ENCODE results near the gene PLCD1. TPM values are rescaled to one million over a fixed set of nuclear protein-coding genes. Genes with fewer than 3 reads are reported as not detected.

Gene PLCD1
- polyA plus RNA-seq, 1 of the 3 experiments (the other 2 are of a cell fraction): 20.2 TPM

- H3K36me3 ChIP-seq (replicated peaks in 1 of 2; ENCODE audit: control insufficient read depth in 1 of 2, insufficient read depth in 2 of 2, low read length in 1 of 2): peaks cover 15 to 44% of the 10 kb centered on the region in 2 experiments
- no peaks in the 10 kb centered on the region for H4K20me1 ChIP-seq (ENCODE audit: insufficient read depth)
- H3K4me2 ChIP-seq: no peak overlapping the region
- ChIA-PET POLR2A (no interaction called here), CTCF (interaction anchor here (1.4 to 6.3 kb wide), 4 partner anchors 11 to 129 kb away, joined by 3 to 33 read pairs (median 18); no protein-coding TSS in a partner anchor)
- H3K9ac ChIP-seq: no peak overlapping the region
- no peaks in the 10 kb centered on the region for H3F3A ChIP-seq (replicated peaks; ENCODE audit: insufficient read depth)
- no peak overlapping the region for H3K27ac ChIP-seq (ENCODE audit: low read depth in 2 of 2, low read length in 1 of 2)
- no peak for DNase-seq
- no peak overlapping the region for H2AFZ ChIP-seq (ENCODE audit: low read depth)
- no peaks in the 10 kb centered on the region for H3K79me2 ChIP-seq (ENCODE audit: insufficient read depth)
- no peak for TF ChIP-seq RCOR1 (IDR thresholded peaks at IDR 0.05; ENCODE audit: low read length)
- TF ChIP-seq USF2 (IDR thresholded peaks at IDR 0.05; ENCODE audit: borderline replicate concordance, low read depth, low read length): no peak
- TF ChIP-seq RXRA (IDR thresholded peaks at IDR 0.05; ENCODE audit: borderline replicate concordance, low read depth): no peak
- TF ChIP-seq CTCF (IDR thresholded peaks at IDR 0.05): no peak
- TF ChIP-seq JUND (IDR thresholded peaks at IDR 0.05): no peak
- TF ChIP-seq TAF1 (IDR thresholded peaks at IDR 0.05; ENCODE audit: borderline replicate concordance, low read depth, low read length): no peak
- TF ChIP-seq FOXM1 (IDR thresholded peaks at IDR 0.05; ENCODE audit: low read depth): no peak
- no peak for TF ChIP-seq USF1 (IDR thresholded peaks at IDR 0.05; ENCODE audit: borderline replicate concordance, low read depth)
- no peak for TF ChIP-seq ZBTB33 (IDR thresholded peaks at IDR 0.05; ENCODE audit: borderline replicate concordance, low read depth)
- no peak for TF ChIP-seq RFX5 (IDR thresholded peaks at IDR 0.05; ENCODE audit: low read length)
- no peak for TF ChIP-seq ELF1 (IDR thresholded peaks at IDR 0.05)
- no peak for TF ChIP-seq NFIC (IDR thresholded peaks at IDR 0.05; ENCODE audit: borderline replicate concordance)
- no peaks in the 10 kb centered on the region for H3K9me2 ChIP-seq
- no peaks in the 10 kb centered on the region; a peak in 1 of 4 replicates for H3K4me1 ChIP-seq (ENCODE audit: control insufficient read depth in 1 of 2, insufficient read depth in 2 of 2, low read depth in 1 of 2, low read length in 1 of 2)
- WGBS (ENCODE audit: low lambda C conversion rate): 98% methylated on average over 6 of the region's 7 CpGs
- H3K27me3 ChIP-seq (ENCODE audit: insufficient read depth): no peaks in the 10 kb centered on the region
- H3K4me3 ChIP-seq (ENCODE audit: low read depth in 2 of 2, low read length in 1 of 2): no peak overlapping the region
- no peaks in the 10 kb centered on the region for H3K9me3 ChIP-seq
Observed at GRCh38 chr3:37984596-37984995, 44.8 kb downstream of the PLCD1 start.

GRCh38 chr3:37984051-37984450 lies 45.4 kb downstream of the PLCD1 start:
- CTCF ChIA-PET: interaction anchor here (2.1 to 6.8 kb wide), 4 partner anchors 10 to 129 kb away, joined by 8 to 33 read pairs (median 31); no protein-coding TSS in a partner anchor
- no peaks in the 10 kb centered on the region for H3K9me2 ChIP-seq
- H2AFZ ChIP-seq (ENCODE audit: low read depth): no peak overlapping the region
- H3K4me3 ChIP-seq (ENCODE audit: low read depth in 2 of 2, low read length in 1 of 2): no peak overlapping the region
- H4K20me1 ChIP-seq (ENCODE audit: insufficient read depth): no peaks in the 10 kb centered on the region
- no peak overlapping the region for H3K9ac ChIP-seq
- no peak overlapping the region for H3K4me2 ChIP-seq
- no peaks in the 10 kb centered on the region; a peak in 1 of 4 replicates for H3K4me1 ChIP-seq (ENCODE audit: control insufficient read depth in 1 of 2, insufficient read depth in 2 of 2, low read depth in 1 of 2, low read length in 1 of 2)
- H3K36me3 ChIP-seq (replicated peaks in 1 of 2; ENCODE audit: control insufficient read depth in 1 of 2, insufficient read depth in 2 of 2, low read length in 1 of 2): peaks cover 16 to 44% of the 10 kb centered on the region in 2 experiments
- H3K27ac ChIP-seq (ENCODE audit: low read depth in 2 of 2, low read length in 1 of 2): no peak overlapping the region
- no peaks in the 10 kb centered on the region for H3K9me3 ChIP-seq
- H3F3A ChIP-seq (replicated peaks; ENCODE audit: insufficient read depth): no peaks in the 10 kb centered on the region
- no peaks in the 10 kb centered on the region for H3K27me3 ChIP-seq (ENCODE audit: insufficient read depth)
- no peak for DNase-seq
- 88% methylated on average over 7 of the region's 7 CpGs for WGBS (ENCODE audit: low lambda C conversion rate)
- TF ChIP-seq REST (IDR thresholded peaks at IDR 0.05; ENCODE audit: low read depth, low read length): no peak
- TF ChIP-seq ZBTB33 (IDR thresholded peaks at IDR 0.05; ENCODE audit: borderline replicate concordance, low read depth): no peak
- no peak for TF ChIP-seq NFIC (IDR thresholded peaks at IDR 0.05; ENCODE audit: borderline replicate concordance)
- no peaks in the 10 kb centered on the region for H3K79me2 ChIP-seq (ENCODE audit: insufficient read depth)
- POLR2A ChIA-PET: no interaction called here
